HuH-7.5 (cell line): ENCODE data around the gene DYSF.

Experiments
- DNase-seq: peaks from one replicate; pipeline ENCODE4 v3.0.0; 2011; ENCODE audit warnings: low spot score

Gene DYSF

DNA sequence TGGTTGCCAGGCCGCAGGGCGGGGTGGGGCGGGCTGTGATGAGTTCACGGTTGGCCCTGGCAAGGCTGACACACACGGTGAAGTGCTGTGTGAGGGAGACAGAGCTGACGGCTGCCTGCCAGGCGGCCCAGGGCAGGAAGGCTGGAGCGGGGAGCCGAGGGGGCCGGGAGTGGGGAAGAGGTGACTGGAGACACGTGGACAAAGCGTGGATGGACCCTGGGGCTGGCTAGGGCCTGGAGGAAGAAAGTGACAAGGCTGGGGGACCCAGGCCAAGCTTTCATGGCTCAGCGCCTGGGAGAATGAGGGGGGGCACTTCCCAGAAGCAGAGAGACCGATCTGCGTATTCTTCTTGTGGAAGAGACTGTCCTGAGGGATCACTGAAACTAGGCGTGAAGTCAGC, 123.2 kb downstream of the DYSF start:
- DNase-seq = no peak

DNA sequence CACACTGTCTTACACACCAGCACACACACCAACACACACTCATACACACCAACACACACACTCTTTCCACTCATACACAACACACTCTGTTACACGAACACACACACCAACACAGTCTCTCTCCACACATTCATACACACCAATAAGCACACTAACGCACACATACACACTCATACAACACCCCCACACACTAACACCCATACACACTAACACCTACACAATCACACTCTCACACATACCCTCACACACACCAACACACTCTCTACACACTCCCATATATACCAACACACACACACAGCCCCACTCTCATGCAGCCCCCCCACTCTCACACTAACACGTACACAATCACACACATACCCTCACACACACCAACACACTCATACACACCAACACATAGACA, 123.8 kb downstream of the DYSF start:
- DNase-seq = no peak

DNA sequence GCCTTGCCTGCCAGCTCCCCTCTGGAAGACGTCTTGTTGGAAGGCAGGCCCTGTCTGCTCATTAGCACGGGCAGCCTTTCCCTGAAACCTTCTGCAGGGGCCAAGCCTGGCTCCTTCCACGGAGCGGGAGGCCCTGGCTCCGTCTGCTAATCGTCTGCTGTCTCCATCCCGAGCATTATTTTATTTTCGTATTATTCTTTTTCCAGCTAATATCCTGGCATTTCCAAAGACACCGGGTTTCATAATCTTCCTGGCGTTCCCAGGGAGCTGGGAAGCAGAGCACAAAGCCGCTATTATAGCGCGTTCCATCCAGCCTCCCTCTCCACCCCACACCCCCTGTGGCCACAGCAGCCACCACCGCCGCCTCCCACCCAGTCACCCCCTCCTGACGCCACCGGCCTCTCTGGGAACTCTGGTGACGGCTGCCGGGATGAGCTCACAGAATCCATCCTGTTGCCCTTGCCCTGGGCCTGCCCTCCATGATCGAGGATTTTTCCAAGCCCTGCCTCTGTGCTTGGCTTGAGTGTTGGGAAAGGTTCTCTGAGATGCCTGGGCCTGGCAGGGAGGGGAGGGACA, 125.5 kb downstream of the DYSF start:
- no peak for DNase-seq

DNA sequence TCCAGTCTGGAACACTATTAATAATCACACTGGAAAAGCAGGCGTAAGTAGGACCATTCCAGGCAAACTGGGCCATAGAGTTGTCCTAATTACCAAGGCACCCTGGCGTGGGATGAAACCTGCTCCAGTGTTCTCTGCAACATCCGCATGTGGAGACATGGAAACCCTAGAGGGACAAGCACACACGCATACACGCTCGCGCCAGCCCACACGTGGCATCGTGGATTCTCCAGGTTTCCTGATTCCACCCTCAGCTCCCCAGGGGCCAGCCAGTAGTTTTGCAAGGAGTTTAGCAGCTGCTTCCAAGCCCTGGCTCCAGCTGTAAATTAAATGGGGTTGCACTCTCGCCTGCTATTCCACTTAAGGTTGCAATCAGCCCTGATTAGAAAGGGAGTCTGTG, 127.7 kb downstream of the DYSF start:
- no peak for DNase-seq

DNA sequence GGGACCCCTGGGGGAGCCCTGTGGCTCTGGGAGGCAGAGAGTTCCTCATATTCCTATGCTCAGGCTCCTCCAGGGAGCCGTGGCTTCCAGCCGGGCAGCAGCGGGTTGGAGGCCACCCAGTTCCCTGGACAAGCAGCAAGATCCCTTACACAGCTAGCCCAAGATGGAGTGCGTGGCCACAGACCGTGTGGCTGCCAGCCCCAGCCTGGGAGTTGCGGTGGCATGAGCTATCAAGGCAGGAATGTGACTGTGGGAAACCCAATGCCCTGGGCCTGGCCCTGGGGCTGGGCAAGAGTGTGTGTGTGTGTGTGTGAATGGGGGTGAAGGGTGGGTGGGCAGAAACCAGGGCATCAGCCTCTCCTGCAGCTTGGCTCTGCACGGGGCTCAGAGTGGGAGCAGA, 130.5 kb downstream of the DYSF start:
- no peak for DNase-seq

DNA sequence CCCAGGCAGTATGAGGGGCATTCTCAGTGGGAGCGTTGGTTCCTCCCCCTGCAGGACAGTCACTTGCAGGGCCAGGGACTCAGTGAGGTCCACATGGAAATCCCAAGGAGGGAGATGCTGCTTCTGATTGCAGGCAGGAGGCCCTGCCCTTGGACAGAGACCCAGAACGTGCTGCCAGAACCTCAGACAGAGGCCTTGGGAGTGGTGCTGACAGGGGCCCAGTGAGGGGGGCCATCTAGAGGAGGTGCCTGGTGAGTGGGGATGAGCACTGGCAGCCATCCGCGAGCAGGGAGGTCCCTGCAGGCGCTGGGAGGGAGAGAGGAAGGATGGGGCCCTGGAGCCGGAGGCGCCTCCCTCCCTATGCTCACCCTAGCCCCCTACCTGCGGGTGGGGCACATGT, 133.1 kb downstream of the DYSF start:
- no peak for DNase-seq

DNA sequence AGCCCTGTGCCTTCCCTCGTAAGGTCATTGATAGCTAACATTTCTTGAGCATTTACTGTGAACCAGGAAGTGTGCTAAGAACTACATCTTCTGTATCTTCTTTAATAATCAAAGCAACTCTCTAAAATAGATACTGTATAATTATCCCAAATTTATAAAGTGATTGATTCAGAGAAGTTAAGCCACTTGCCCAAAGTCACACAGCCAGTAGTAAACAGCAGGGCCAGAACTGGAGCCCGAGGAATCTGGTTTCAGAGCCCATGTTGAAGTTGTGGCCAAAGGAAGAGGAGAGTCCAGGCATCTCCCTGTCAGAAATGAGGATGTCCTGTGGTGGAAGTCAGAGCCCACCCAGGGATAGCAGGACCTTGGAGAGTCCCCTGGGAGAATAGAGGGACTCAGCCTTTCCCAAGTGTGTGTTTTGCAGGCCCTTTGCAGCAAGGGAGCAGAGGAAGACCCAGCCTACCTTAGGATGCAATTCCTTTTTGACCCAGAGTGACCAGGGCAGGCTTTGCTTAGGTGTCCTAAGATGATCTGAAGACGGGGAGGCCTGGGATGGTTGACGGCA, 134.2 kb downstream of the DYSF start:
- DNase-seq = no peak

DNA sequence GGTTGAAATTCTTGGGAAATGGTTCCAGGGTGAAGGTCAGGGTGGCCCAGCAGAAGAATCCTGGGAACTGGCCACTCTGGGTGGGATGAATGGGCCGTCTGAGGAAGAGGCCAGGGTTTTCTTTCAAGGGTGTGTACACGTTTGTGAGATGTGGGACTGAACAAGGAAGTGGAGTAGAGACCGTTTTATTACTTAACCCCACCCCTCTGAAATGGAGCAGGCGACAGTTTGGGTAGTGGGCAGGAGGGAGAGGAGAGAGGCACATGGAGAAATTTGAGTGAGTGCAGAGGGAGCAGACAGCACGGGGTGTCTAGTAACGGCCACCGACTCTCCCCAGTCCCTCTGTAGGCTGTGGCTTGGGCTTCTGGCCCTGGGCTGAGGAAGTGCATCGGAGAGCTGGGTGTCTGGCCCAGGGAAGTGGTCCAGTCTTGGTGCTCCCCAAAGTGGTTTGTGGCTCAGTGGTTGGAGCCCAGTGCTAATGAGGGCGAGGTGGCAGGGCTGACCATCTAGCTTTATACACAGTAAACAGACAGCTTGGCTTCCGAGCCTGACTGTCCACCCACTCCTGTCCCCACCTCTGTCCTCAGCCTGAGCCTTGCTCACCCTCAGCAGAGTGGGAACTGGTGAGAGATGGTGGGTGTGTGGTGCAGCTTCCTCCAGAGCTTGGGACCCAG, 135.3 kb downstream of the DYSF start:
- DNase-seq = no peak

DNA sequence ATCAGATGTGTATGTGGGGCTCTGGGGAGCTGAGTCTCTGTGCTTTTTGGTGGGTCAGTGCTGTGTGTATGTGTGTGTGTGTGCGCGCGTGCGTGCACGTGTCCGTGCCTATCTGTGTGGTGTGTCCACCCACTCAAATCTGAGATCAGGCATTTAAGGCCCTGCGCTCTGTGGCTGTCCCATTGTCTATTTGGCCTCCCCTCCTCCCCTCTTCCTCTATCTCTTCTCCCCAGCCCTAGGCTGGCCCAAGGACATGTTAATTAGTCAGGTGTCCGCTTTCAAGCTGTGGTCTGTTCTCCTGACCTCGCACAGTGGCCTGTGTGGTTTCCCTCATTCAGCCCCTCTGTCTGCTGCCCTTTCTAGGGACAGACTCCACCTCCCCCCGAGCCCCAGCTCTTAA, 136.4 kb downstream of the DYSF start:
- DNase-seq = no peak

DNA sequence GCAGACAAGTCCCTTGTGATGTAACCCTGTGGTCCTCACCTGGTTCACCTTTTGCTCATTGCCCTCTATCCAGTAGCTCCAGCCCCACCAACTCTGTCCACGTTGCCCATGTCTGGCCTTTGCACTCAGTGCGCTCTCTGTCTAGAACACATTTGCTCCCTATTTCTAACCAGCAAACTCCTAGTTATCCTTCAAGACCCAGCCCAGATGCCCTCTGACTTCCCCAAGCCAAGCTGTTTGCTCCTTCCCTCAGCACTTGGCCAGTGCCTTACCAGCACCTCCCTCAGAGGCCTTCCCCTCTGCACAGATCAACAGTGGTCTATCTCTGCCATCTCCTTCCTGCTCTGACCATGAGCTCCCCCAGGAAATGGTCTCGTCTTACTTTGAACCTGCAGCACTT, 137.7 kb downstream of the DYSF start:
- no peak for DNase-seq

DNA sequence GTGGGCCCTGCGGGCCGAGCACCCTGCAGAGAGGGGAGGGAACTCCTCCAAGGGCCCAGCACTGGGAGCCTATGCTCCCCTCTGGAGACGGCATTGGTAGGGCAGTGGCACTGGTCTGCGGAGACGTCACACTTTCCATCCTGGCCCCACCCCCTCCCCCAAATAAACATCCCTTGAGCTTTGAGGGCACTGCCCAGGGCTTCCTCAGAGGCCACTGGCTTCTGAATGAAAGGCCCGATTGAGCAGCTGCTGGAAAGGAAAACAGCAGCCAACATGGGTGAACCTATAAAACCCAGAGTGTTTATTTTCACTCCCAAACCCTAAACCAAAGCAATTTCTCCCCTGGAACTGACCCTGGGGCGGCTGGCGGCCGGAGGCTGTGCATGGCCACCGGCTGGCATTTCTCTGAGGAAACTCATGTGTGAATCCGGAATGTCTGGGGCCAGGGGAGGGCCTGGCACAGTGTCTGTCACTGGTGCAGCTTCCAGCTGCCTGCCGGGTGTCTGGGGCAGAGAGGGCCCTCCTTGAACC, 138.9 kb downstream of the DYSF start:
- no peak for DNase-seq

DNA sequence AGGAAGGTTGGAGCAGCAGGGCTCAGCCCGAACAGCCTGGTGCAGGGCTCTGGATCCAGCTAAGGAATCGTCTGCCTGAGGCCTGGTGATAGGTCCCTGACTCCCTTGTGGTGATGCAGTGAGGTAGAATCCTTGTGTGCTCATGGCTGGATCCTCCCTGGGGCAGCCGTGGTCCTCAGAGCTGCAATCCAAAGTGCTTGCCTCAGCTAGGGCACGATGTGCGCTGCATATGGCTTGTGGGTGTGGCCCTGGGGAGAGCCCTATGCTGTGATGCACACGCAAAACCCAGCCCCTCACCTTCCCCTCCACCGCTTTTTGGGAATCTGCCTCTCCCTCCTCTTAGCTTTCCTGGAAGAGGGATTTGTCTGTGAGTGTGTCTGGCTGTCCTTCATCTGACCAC, 142.2 kb downstream of the DYSF start:
- no peak for DNase-seq

DNA sequence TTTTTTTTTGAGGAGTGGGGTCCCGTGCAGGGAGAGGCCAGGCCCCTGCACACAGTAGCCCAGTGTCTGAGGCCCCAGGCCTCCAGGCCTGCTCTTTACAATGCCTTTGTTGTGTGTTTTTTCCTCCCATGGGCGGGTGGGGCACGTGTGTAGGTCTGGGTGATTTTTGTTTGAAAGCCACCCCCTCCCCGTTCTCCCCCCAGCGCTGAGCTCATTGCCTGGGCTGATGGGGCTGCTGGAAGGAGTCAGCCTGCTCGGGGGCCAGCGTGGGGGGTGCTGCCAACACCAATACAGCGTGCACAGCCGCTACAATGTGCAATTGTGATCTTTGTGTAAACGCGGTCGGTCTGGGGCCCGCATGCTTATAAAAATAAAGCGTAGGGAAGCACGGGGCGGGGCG, 142.7 kb downstream of the DYSF start:
- no peak for DNase-seq

DNA sequence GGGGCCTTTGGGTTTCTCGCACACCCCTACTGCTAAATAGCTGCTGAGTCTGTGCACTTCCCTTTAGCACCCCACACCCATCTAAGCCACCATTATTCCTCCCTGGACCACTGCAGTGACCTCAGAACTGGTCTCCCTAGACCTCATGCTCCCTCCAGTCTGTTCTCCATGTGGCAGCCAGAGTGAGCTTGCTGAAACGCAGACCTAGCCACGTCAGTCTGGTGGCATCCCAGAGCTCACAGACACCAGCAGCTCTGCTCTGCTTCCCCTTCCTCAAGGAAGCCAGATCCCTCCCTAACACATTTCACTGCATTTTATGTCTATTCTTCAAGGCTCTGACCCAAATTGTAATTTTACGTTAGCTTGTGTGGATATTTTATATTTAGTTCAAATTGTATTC, 144.4 kb downstream of the DYSF start:
- DNase-seq = no peak

DNA sequence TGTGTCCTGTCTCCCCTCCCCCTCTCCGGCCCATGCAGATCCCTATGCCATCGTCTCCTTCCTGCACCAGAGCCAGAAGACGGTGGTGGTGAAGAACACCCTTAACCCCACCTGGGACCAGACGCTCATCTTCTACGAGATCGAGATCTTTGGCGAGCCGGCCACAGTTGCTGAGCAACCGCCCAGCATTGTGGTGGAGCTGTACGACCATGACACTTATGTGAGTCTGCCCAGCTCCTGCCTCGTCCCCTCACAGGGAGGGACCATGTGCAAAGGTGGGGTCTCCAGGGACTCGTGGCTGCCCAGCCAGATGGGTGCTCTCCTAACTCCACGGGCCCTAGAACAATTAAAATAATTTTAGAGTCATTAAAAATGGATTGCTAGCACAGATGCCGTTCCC, 145.2 kb downstream of the DYSF start:
- no peak for DNase-seq

DNA sequence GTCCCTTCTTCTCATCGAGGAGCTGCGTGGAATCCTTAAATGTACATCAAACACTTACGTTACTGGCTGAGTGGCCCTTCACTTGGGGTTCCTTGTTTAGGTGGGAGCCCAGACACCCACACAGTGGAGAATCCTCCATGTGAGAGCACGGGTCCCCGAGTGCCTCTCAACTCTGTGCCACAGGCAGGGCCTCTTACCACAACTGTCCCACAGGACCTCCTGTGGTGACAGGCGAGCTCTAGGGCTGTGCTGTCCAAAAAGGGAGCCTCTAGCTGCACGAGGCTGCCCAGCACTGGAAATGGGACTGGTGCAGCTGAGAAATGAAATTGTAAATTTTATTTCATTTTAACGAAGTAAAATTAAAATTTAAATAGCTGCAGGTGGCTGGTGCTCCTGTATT, 145.7 kb downstream of the DYSF start:
- no peak for DNase-seq

DNA sequence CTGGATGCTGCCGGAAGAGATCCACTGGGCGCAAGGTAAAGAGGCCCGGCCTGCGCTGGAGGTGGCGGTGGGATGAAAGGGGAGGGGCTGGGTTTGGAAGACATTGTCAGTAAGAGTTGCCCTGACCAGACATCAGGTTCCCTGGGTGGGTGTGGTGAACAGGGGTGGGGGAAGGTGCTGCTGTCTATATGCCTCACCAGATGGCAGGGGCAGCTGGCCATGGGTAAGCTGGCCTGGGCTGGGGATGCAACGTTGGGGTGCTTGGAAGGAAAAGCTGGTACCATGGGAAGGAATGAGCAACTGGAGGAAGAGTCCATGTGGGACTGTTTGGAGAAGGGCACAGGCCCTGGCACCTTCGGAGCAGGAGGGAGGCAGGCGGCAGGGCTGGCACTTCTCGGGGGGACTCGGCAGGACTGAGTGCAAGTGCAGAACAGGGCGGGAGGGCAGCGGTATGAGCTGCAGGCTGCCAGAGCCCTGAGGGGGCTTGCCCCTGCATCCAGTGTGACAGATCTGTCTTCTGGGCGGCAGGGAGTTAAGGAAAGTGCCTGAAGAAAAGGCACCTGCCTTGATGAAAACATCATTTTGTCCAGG, 146.4 kb downstream of the DYSF start:
- DNase-seq = no peak

DNA sequence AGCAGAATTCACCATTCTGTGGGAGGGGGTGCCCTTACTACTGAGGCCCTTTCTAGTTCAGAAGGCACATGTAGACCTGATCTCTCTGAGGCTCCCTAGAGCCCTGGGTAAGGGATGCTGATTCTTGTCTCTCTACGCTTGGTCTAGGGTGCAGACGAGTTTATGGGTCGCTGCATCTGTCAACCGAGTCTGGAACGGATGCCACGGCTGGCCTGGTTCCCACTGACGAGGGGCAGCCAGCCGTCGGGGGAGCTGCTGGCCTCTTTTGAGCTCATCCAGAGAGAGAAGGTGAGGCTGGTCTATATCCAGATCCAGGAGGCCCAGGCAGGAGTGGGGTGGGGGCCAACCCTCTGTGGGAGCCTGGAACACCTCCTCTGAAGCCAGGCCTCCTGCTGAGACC, 147.2 kb downstream of the DYSF start:
- no peak for DNase-seq

DNA sequence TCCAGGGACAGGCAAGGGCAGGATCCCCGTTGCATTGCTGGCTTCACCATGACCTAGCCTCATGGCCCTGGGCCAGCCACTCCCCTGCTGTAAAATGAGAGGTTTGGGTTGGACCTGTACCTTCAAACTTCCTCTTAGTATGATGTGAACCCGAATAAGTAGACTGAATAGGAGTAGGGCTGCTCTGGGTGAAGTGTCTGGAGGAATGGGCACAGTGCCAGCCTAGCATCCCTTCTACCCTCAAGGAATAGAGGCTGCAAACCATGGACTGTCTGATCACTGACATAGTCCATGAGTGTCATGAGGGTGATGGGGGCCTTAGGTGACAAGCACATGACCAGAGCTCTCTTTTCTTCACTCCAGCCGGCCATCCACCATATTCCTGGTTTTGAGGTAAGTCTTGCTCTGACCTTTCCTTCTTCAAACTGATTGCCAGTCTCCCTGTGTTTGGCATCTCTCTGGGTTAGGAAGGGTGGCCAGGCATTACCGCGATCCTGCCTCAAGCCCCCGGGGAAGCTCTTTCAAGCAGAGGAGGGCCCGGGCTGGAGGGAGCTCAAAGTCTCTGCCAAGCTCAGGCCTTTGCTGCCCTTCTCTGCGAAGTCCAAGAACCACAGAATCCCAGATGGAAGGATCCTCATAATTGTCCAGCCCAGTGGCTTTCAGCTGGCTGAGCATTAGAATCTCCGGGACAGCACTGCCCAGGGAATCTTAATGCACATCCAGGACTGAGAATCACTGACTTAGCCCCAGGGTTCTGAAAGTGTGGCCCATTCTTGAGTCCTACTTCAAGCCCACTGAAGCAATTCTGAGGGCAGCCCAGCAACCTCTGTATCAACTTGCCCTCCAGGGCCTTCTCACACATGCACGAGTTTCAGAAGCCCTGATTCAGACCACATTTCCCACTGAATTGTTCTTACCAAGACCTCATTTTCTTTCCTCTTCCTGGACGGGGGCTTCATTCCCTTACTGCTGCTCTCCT, 148.1 kb downstream of the DYSF start:
- DNase-seq = no peak

DNA sequence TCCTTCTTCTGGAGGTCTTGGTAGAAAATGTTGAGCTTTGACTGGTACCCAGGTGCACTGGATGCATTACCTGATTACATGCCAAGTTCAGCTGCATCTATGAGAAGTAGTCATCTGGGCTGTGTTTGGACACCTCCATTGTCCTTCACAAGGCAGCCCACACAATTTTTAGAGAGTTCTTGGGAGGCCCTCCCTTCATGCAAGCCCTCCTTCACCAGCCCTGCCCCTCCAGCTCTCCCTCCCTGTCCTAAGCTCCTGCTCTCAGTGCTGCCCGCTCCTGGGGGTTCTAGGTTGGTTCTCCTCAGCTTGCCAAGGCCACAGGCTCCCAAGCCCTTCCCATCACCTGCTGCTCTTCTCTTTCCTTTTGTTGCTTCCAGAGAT, 148.7 kb downstream of the DYSF start:
- no peak for DNase-seq

DNA sequence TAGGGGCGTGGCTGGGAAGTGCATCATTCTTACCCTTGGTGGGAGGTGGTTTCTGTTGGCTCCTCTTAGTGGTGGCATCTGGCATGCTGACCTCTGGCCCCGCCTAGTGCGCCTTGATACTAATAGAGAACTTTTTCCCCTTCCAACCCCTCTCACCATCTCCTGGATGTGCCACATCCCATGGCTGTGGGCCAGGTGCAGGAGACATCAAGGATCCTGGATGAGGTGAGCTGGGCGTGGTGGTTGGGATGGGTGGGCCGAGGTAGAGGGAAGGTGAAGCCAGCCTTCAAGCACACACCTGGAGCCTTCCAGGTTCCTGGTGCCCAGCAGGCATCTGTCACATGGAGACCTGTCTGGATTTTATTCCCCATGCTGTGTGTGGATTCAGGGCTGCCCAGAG, 149.2 kb downstream of the DYSF start:
- DNase-seq = no peak

DNA sequence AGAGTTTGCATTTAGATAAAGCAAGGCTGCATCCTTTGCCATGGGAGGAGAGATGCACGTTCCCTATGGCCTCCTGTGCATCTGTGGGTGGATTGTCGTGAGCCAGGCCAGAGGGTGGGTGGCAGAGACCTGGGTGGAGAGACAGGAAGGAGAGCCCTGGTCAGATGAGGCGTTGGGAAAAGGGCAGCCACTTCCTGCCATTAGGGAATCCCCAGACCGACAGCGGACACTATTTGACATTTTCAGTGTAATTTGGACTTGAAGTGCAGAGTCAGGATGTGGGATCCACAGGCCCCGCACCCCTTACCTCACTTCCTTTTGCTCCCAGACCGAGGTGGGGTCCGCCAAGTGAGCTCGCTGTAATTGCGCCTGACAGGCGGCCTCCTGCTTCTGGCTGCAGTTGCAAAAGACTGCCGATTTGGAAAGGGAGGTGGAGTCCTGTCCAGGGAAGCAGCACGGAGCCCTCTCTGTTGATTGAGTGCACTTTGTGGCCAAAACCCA, 150.0 kb downstream of the DYSF start:
- no peak for DNase-seq
